HG02884 (cell line): Measurements from ENCODE around the gene MEIS1.
"Not testable (repeated sequence)": the region's sequence is repeated elsewhere in the genome, so short reads cannot be mapped to it uniquely, and the experiment has no call there.

Source experiments
- ATAC-seq: cut with Tn5 transposase; IDR thresholded peaks from one replicate; pipeline ENCODE4 v1.9.1; 2021; ENCODE audit warnings: mild to moderate bottlenecking, moderate library complexity; ENCODE audit not compliant: unreplicated experiment

Gene MEIS1

GRCh38 chr2:66464930-66465637, 30.2 kb downstream of the MEIS1 start:
- no peak for ATAC-seq

GRCh38 chr2:66466433-66466832, 31.5 kb downstream of the MEIS1 start:
- ATAC-seq, result no peak

GRCh38 chr2:66467718-66468117, 32.8 kb downstream of the MEIS1 start:
- no peak for ATAC-seq

- no peak for ATAC-seq
Measured at GRCh38 chr2:66469214-66469902, 34.4 kb downstream of the MEIS1 start.

GRCh38 chr2:66470199-66470598, 35.3 kb downstream of the MEIS1 start:
- no peak for ATAC-seq

GRCh38 chr2:66472225-66472843, 37.4 kb downstream of the MEIS1 start:
- ATAC-seq, result no peak

GRCh38 chr2:66477135-66477842, 42.4 kb downstream of the MEIS1 start:
- no peak for ATAC-seq

GRCh38 chr2:66478299-66478698, 43.4 kb downstream of the MEIS1 start:
- no peak for ATAC-seq

GRCh38 chr2:66478731-66479316, 43.9 kb downstream of the MEIS1 start:
- no peak for ATAC-seq

GRCh38 chr2:66481100-66481549, 46.2 kb downstream of the MEIS1 start:
- ATAC-seq, result no peak

- not testable (repeated sequence) for ATAC-seq
Measured at GRCh38 chr2:66485252-66485651, 50.3 kb downstream of the MEIS1 start.

- ATAC-seq, result no peak
Measured at GRCh38 chr2:66488946-66489345, 54.0 kb downstream of the MEIS1 start.

GRCh38 chr2:66489436-66489835, 54.5 kb downstream of the MEIS1 start:
- ATAC-seq, result no peak

- ATAC-seq, result no peak
Measured at GRCh38 chr2:66490588-66491001, 55.7 kb downstream of the MEIS1 start.

- no peak for ATAC-seq
Measured at GRCh38 chr2:66494708-66495107, 59.8 kb downstream of the MEIS1 start.

GRCh38 chr2:66495788-66496640, 61.1 kb downstream of the MEIS1 start:
- ATAC-seq, result no peak

- no peak for ATAC-seq
Measured at GRCh38 chr2:66496670-66497420, 61.9 kb downstream of the MEIS1 start.

GRCh38 chr2:66497431-66498288, 62.7 kb downstream of the MEIS1 start:
- ATAC-seq, result no peak
